ENCODE results near the gene PTCSC3.

- TF ChIP-seq CTCF (conservative IDR thresholded peaks at IDR 0.05; ENCODE audit: low read length) (no peak), EZH2phosphoT487 (IDR thresholded peaks at IDR 0.05; ENCODE audit: borderline replicate concordance, low read depth, low read length) (no peak)
Observed at GRCh38 chr14:36181417-36181816, 4.9 kb upstream of the PTCSC3 start.

Data from OCI-LY7 (cell line).